Thymus (tissue), 11 donors: Measurements from ENCODE around the gene USP54. TPM values are rescaled to one million over a fixed set of nuclear protein-coding genes. Genes with fewer than 3 reads are reported as not detected.

ENCODE experiments used
- DNase-seq, 9 donors: peaks; one replicate each; pipeline ENCODE4 v3.0.0-alpha.2; 2013; ENCODE audit warnings: low spot score in 9 of 9, low read depth in 6 of 9, missing footprints in 1 of 9
- H3K27ac ChIP-seq, 2 donors: one replicate each; pipeline ENCODE4 v1.5.1; 2013; ENCODE audit warnings: control low read depth in 1 of 2, low read depth in 1 of 2, low read length in 1 of 2, mild to moderate bottlenecking in 1 of 2, moderate library complexity in 1 of 2
- H3K27me3 ChIP-seq, 2 donors: one replicate each; pipeline ENCODE4 v1.5.1; 2013; ENCODE audit warnings: low read length in 1 of 2; ENCODE audit not compliant: control insufficient read depth in 2 of 2, insufficient read depth in 1 of 2
- H3K36me3 ChIP-seq, 2 donors: one replicate each; pipeline ENCODE4 v1.5.1; 2013; ENCODE audit warnings: low read length in 1 of 2, mild to moderate bottlenecking in 1 of 2, moderate library complexity in 1 of 2; ENCODE audit not compliant: control insufficient read depth in 2 of 2, insufficient read depth in 2 of 2
- H3K4me1 ChIP-seq, 2 donors: one replicate each; pipeline ENCODE4 v1.5.1; 2013; ENCODE audit warnings: low read length in 2 of 2; ENCODE audit not compliant: control insufficient read depth in 2 of 2, insufficient read depth in 2 of 2
- H3K4me3 ChIP-seq, 2 donors: one replicate each; pipeline ENCODE4 v1.5.1; 2013; ENCODE audit warnings: low read length in 2 of 2, control low read depth in 1 of 2, mild to moderate bottlenecking in 1 of 2
- H3K9me3 ChIP-seq, 2 donors: one replicate each; pipeline ENCODE4 v1.5.1; 2013; ENCODE audit warnings: low read length in 1 of 2, mild to moderate bottlenecking in 1 of 2; ENCODE audit not compliant: control insufficient read depth in 2 of 2, insufficient read depth in 1 of 2
- WGBS: extraction: QIAGEN DNeasy Blood & Tissue Kit; methylation state at CpG from one replicate; pipeline ENCODE4 v1.1.7; 2013; 5-methylcytosine and 5-hydroxymethylcytosine counted together
- polyA plus RNA-seq: library from polyadenylated mRNA; stranded (reverse); fragments of 200-250 nt; gene quantifications from one replicate; pipeline ENCODE4 v1.2.3, GENCODE V29; 2013
- total RNA-seq: library from RNA; stranded (reverse); fragments of 120-200 nt; gene quantifications from one replicate; pipeline ENCODE4 v1.2.4, GENCODE V29; 2013
- donor health status: healthy.

The USP54 gene
- total and polyA plus RNA-seq, 2 donors = 8.2 to 10.4 TPM

DNA sequence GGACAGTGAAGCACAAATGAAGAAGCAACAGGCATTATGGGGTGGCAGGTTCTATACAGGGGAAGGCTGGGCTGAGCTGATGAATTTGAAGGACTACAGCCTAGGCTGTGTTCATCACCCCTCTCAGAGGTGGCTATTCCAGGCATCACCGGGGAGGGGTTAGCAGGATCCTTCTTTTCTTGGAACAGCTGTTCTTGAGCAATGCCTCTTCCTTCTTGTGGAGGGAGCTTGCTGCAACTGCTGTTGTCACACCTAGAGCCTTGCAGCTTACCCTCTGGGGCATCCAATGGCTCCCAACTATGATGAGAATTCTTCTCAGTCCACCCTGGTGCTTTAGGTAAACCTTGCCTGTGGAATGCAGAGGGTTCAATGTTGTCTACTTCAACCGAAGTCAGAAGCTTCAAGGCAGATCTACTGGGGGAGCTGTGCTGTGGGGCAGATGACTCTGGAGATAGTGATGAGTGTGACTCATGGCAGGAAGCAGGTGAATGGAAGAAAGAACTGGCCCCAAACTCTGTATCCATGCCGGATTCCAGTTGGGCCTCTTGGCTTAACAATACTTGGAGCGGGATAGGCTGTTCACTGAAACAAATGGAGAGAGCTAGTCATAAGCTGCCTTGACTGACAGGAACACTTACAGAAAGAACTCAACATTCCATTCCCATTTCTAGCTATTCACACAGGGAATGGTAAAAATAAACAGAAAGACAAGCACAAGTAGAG lies 73.8 kb downstream of the USP54 start:
- no peak for DNase-seq
- 97% methylated on average over 4 of the region's 4 CpGs for WGBS
- no peak overlapping the region for H3K4me3 ChIP-seq
- H3K36me3 ChIP-seq = peaks cover 3 to 4% of the 10 kb centered on the region in 2 donors
- H3K27me3 ChIP-seq = no peaks in the 10 kb centered on the region
- H3K27ac ChIP-seq = no peak overlapping the region
- no peaks in the 10 kb centered on the region for H3K4me1 ChIP-seq
- H3K9me3 ChIP-seq = no peaks in the 10 kb centered on the region

- H3K4me3 ChIP-seq = no peak overlapping the region
- no peaks in the 10 kb centered on the region for H3K4me1 ChIP-seq
- no peaks in the 10 kb centered on the region for H3K27me3 ChIP-seq
- no peak for DNase-seq
- peaks cover 2 to 3% of the 10 kb centered on the region in 2 donors for H3K36me3 ChIP-seq
- H3K9me3 ChIP-seq = no peaks in the 10 kb centered on the region
- WGBS = 99% methylated on average over 4 of the region's 4 CpGs
- no peak overlapping the region for H3K27ac ChIP-seq
Observed at GRCh38 chr10:73512207-73512743, 78.9 kb downstream of the USP54 start.

DNA sequence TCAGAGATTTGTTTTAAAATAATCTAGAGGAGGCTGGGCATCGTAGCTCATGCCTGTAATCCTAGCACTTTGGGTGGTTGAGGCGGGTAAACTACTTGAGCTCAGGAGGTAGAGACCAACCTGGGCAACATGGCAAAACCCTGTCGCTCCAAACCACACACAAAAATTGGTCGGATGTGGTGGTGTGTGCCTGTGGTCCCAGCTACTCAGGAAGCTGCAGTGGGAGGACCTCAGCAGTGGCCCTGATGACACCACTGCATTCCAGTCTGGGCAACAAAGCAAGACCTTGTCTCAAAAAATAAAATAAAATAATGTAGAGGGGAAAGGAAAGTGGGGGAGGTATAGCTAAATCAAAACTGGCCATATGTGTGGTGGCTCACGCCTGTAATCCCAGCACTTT lies 81.4 kb downstream of the USP54 start:
- peaks cover 0 to 6% of the 10 kb centered on the region in 2 donors for H3K36me3 ChIP-seq
- H3K27me3 ChIP-seq = no peaks in the 10 kb centered on the region
- DNase-seq = no peak
- no peaks in the 10 kb centered on the region for H3K4me1 ChIP-seq
- H3K27ac ChIP-seq = no peak overlapping the region
- 96% methylated on average over 5 of the region's 5 CpGs for WGBS
- no peak overlapping the region for H3K4me3 ChIP-seq
- no peaks in the 10 kb centered on the region for H3K9me3 ChIP-seq

- Histone ChIP-seq H3K27ac (no peak overlapping the region), H3K4me3 (no peak overlapping the region), H3K27me3 (no peaks in the 10 kb centered on the region), H3K36me3 (peaks cover 0 to 7% of the 10 kb centered on the region in 2 donors), H3K4me1 (peaks cover 0 to 1% of the 10 kb centered on the region in 2 donors), H3K9me3 (no peaks in the 10 kb centered on the region)
- DNase-seq = no peak
- WGBS = 87% methylated on average over 1 of the region's 1 CpG
Observed at GRCh38 chr10:73506491-73506890, 84.7 kb downstream of the USP54 start.

DNA sequence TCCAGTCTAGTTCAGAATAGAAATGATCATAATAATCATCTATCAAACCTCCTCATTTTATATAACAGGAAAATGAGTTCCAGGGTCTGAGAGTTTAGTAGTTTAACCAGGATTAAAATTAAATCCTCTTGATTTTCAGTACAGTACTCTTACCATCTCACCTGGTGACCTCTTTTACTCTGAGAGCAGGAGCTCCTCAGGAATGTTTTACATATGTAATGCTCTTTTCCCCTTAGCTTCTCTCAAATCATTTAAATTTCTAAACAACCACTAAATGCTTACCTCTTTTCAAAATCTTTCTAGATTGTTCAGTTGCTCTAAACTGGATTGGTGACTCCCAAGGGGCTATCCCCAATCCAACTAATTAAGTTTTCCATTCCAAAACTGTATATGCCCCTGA lies 85.1 kb downstream of the USP54 start:
- no peak for DNase-seq
- Histone ChIP-seq H3K27me3 (no peaks in the 10 kb centered on the region), H3K27ac (no peak overlapping the region), H3K4me1 (peaks cover 0 to 3% of the 10 kb centered on the region in 2 donors), H3K9me3 (no peaks in the 10 kb centered on the region), H3K4me3 (no peak overlapping the region), H3K36me3 (peaks cover 0 to 7% of the 10 kb centered on the region in 2 donors)

DNA sequence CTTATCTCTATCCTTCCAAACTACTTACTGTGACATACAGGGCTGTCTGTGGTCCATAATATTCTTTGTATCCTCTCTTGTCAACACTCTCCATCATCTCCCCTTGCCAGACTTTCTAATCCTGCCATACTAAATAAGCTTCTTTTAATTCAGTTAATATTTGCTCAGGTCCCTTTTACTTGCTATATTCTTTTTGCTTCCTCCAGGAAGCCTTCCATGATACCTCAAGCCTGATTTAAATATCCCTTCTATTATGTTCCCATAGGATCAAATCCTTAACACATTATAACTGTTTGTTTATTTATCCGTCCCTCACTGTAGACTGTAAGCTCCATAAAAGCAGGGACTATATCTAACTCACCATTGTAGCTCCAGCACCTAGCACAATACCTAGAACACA lies 88.1 kb downstream of the USP54 start:
- Histone ChIP-seq H3K27me3 (no peaks in the 10 kb centered on the region), H3K4me3 (no peak overlapping the region), H3K27ac (no peak overlapping the region), H3K9me3 (no peaks in the 10 kb centered on the region), H3K4me1 (peaks cover 0 to 3% of the 10 kb centered on the region in 2 donors), H3K36me3 (peaks cover 0 to 11% of the 10 kb centered on the region in 2 donors)
- 97% methylated on average over 1 of the region's 1 CpG for WGBS
- no peak for DNase-seq

GRCh38 chr10:73501651-73502050 lies 89.5 kb downstream of the USP54 start:
- H3K36me3 ChIP-seq = peaks cover 0 to 11% of the 10 kb centered on the region in 2 donors
- H3K27ac ChIP-seq = no peak overlapping the region
- H3K4me1 ChIP-seq = peaks cover under 1 to 3% of the 10 kb centered on the region in 2 donors
- no peaks in the 10 kb centered on the region for H3K9me3 ChIP-seq
- H3K4me3 ChIP-seq = no peak overlapping the region
- no peak for DNase-seq
- H3K27me3 ChIP-seq = no peaks in the 10 kb centered on the region

DNA sequence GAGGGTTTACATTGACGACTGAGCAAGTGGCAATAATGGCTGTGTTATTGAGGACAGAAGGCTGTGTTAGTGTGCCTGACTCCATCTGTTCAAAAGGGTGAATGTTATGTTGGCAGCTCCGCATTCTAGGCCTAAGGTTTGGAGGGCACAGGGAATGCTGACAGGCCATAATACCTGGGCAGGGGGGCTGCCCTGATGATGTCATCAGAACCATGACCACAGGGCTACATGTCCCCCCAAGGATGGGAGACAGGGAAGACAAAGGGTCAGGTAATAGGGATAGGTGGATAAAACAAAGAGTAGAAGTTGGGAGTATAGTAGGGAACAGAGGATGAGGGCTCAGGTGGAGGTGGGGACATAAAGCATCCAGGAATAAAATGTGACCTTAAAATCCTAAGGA lies 93.5 kb downstream of the USP54 start:
- Histone ChIP-seq H3K4me1 (peaks cover 12% of the 10 kb centered on the region in 2 donors), H3K9me3 (no peaks in the 10 kb centered on the region)
- over 99% methylated on average over 2 of the region's 2 CpGs for WGBS

GRCh38 chr10:73495884-73496674 lies 95.1 kb downstream of the USP54 start, which contains the start of gene PPP3CB:
Gene PPP3CB (minus strand): TSS chr10:73496024. CDS start chr10:73495889, 135 bp downstream.
- peak; percentile 87 to 97 (median 93) for DNase-seq
- WGBS = 7% methylated on average over 28 of the region's 28 CpGs
- Histone ChIP-seq H3K36me3 (peaks cover 0 to 4% of the 10 kb centered on the region in 2 donors), H3K4me3 (peak within 1 kb of the TSS; percentile 88 to 98), H3K27me3 (no peaks in the 10 kb centered on the region), H3K4me1 (peaks cover 10 to 12% of the 10 kb centered on the region in 2 donors), H3K27ac (peak within 1 kb of the TSS; percentile 94 to 97), H3K9me3 (no peaks in the 10 kb centered on the region)

More for the DNA sequence above, 93.5 kb downstream of the USP54 start:
- no peak for DNase-seq
- Histone ChIP-seq H3K36me3 (peaks cover 0 to 4% of the 10 kb centered on the region in 2 donors), H3K27ac (no peak overlapping the region), H3K4me3 (no peak overlapping the region), H3K27me3 (no peaks in the 10 kb centered on the region)
